ENCODE data around the gene TCF7L2.

Gene TCF7L2

GRCh38 chr10:113169853-113170460 is 219.9 kb downstream of the TCF7L2 start:
- ATAC-seq, result no peak
- no peak for TF ChIP-seq TOX (CRISPR knock-in tag; IDR thresholded peaks at IDR 0.05; ENCODE audit: borderline replicate concordance)
- no peak for TF ChIP-seq POU6F1 (CRISPR knock-in tag; IDR thresholded peaks at IDR 0.05; ENCODE audit: borderline replicate concordance, low read depth)
- TF ChIP-seq GLIS3 (CRISPR knock-in tag; IDR thresholded peaks at IDR 0.05), result no peak
- TF ChIP-seq CSDC2 (CRISPR knock-in tag; IDR thresholded peaks at IDR 0.05), result no peak
- no peak for TF ChIP-seq TCF4 (CRISPR knock-in tag; IDR thresholded peaks at IDR 0.05; ENCODE audit: borderline replicate concordance)
- no peak for TF ChIP-seq CREB5 (CRISPR knock-in tag; IDR thresholded peaks at IDR 0.05; ENCODE audit: low read depth)
- no peak for TF ChIP-seq ZFP3 (CRISPR knock-in tag; IDR thresholded peaks at IDR 0.05)
- no peak for TF ChIP-seq ESRRG (CRISPR knock-in tag; IDR thresholded peaks at IDR 0.05)
- no peak for TF ChIP-seq ARNTL (CRISPR knock-in tag; IDR thresholded peaks at IDR 0.05; ENCODE audit: borderline replicate concordance, low read depth)
- TF ChIP-seq RARB (CRISPR knock-in tag; IDR thresholded peaks at IDR 0.05), result no peak
- no peak for TF ChIP-seq OSR1 (CRISPR knock-in tag; IDR thresholded peaks at IDR 0.05)
- no peak for TF ChIP-seq TSHZ2 (CRISPR knock-in tag; IDR thresholded peaks at IDR 0.05)
- TF ChIP-seq PPARA (CRISPR knock-in tag; IDR thresholded peaks at IDR 0.05; ENCODE audit: borderline replicate concordance), result no peak
- no peak for TF ChIP-seq PATZ1 (CRISPR knock-in tag; IDR thresholded peaks at IDR 0.05; ENCODE audit: borderline replicate concordance)
- TF ChIP-seq SNAI2 (CRISPR knock-in tag; IDR thresholded peaks at IDR 0.05), result no peak

GRCh38 chr10:113171662-113172061 is 221.6 kb downstream of the TCF7L2 start:
- TF ChIP-seq TOX (CRISPR knock-in tag; IDR thresholded peaks at IDR 0.05; ENCODE audit: borderline replicate concordance), result no peak
- peak; percentile 51; the same call in 1 of the 2 replicates for TF ChIP-seq TCF4 (CRISPR knock-in tag; IDR thresholded peaks at IDR 0.05; ENCODE audit: borderline replicate concordance)
- TF ChIP-seq ZNF8 (CRISPR knock-in tag; IDR thresholded peaks at IDR 0.05), result no peak
- TF ChIP-seq SNAI2 (CRISPR knock-in tag; IDR thresholded peaks at IDR 0.05), result no peak
- ATAC-seq, result no peak; the same call in 2 of the 3 replicates

- ATAC-seq, result no peak
- TF ChIP-seq OSR1 (CRISPR knock-in tag; IDR thresholded peaks at IDR 0.05), result no peak
- no peak for TF ChIP-seq TCF4 (CRISPR knock-in tag; IDR thresholded peaks at IDR 0.05; ENCODE audit: borderline replicate concordance)
- no peak for TF ChIP-seq CREB5 (CRISPR knock-in tag; IDR thresholded peaks at IDR 0.05; ENCODE audit: low read depth)
- TF ChIP-seq ISL1 (CRISPR knock-in tag; IDR thresholded peaks at IDR 0.05), result no peak
- no peak for TF ChIP-seq CSRNP3 (CRISPR knock-in tag; IDR thresholded peaks at IDR 0.05)
- TF ChIP-seq SNAI2 (CRISPR knock-in tag; IDR thresholded peaks at IDR 0.05), result no peak
- TF ChIP-seq ARNTL (CRISPR knock-in tag; IDR thresholded peaks at IDR 0.05; ENCODE audit: borderline replicate concordance, low read depth), result no peak
- no peak for TF ChIP-seq ZFP3 (CRISPR knock-in tag; IDR thresholded peaks at IDR 0.05)
- TF ChIP-seq ZNF70 (CRISPR knock-in tag; IDR thresholded peaks at IDR 0.05), result no peak
- no peak for TF ChIP-seq BACH2 (CRISPR knock-in tag; IDR thresholded peaks at IDR 0.05; ENCODE audit: borderline replicate concordance)
- no peak for TF ChIP-seq PPARA (CRISPR knock-in tag; IDR thresholded peaks at IDR 0.05; ENCODE audit: borderline replicate concordance)
- no peak for TF ChIP-seq ZNF8 (CRISPR knock-in tag; IDR thresholded peaks at IDR 0.05)
- TF ChIP-seq ZNF565 (CRISPR knock-in tag; conservative IDR thresholded peaks at IDR 0.05; ENCODE audit: low read depth), result no peak
- TF ChIP-seq POU6F1 (CRISPR knock-in tag; IDR thresholded peaks at IDR 0.05; ENCODE audit: borderline replicate concordance, low read depth), result no peak
- no peak for TF ChIP-seq CSDC2 (CRISPR knock-in tag; IDR thresholded peaks at IDR 0.05)
- no peak for TF ChIP-seq ESRRG (CRISPR knock-in tag; IDR thresholded peaks at IDR 0.05)
- TF ChIP-seq ZFP30 (CRISPR knock-in tag; IDR thresholded peaks at IDR 0.05), result no peak
These were observed 225.1 kb downstream of the TCF7L2 start for GRCh38 chr10:113175176-113175575.

Data from SK-N-SH treated with all-trans-retinoic acid at 6 μM for 48 hours (cell line).